Adrenal gland (tissue), 5 donors: ENCODE results near the gene LSAMP.

Source experiments
- CTCF ChIP-seq, 6 experiments: fragments of 450-650 bp in 4 of 6; fragments of 200-600 bp in 2 of 6; sonication (generic) in 1 of 6; IDR thresholded peaks; 1 replicate in 5 of 6; 2 replicates in 1 of 6; pipeline versions ENCODE4 v1.5.1 to v1.8.0; 2016 to 2021; ENCODE audit warnings: antibody characterized with exemption in 6 of 6, mild to moderate bottlenecking in 2 of 6, moderate library complexity in 1 of 6
- POLR2A ChIP-seq, 2 donors: fragments of 450-650 bp; IDR thresholded peaks; one replicate each; pipeline ENCODE4 v1.6.1; 2017; ENCODE audit warnings: antibody characterized with exemption in 2 of 2, mild to moderate bottlenecking in 2 of 2, moderate library complexity in 1 of 2
- donor health status: DM: no; HTN: no; CAD: no.

- TF ChIP-seq POLR2A (IDR thresholded peaks at IDR 0.05) (no peak), CTCF (IDR thresholded peaks at IDR 0.05) (no peak)
Measured at GRCh38 chr3:115779011-115779410, 666.3 kb downstream of the LSAMP start.
